Medulla oblongata (tissue), 1 donor: ENCODE data around the gene SLC4A3.

Source experiments
- DNase-seq: peaks from one replicate; pipeline ENCODE4 v3.0.0-alpha.2; 2015; ENCODE audit errors: extremely low spot score

SLC4A3 gene

GRCh38 chr2:219633276-219634065 lies 6.0 kb downstream of the SLC4A3 start:
- DNase-seq: no peak

DNA sequence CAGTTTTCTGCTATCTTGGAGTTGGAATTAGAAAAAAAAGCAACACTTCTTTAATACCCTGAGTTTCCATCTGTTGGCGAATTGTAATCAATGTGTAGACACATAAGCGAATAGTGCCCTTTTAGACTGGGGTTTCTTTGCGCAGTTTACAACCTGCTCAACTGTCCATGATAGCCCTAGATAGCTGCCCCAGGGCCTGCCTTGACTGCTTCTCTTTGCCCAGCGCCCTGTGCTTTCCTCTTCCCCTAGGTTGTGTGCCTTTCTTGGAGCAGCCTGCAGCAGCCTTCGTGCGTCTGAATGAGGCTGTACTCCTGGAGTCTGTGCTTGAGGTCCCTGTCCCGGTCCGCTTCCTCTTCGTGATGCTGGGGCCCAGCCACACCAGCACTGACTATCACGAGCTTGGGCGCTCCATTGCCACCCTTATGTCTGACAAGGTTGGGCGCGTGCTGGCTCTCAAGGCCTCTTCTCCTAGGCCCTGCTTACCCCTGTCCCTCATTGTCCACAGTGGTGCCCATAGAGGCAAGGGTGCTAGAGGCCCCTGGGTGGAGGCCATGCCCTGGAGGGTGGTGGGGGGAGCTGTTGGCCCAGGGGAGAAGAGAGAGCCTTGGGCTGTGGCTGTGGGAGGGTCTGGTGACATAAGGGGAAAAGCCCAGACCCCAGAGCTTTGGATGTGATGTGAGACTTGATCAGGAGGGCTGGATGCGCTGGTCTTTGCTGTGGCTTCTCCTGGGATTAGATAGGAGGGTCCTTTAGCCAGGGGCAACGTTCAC lies 6.9 kb downstream of the SLC4A3 start:
- no peak for DNase-seq

DNA sequence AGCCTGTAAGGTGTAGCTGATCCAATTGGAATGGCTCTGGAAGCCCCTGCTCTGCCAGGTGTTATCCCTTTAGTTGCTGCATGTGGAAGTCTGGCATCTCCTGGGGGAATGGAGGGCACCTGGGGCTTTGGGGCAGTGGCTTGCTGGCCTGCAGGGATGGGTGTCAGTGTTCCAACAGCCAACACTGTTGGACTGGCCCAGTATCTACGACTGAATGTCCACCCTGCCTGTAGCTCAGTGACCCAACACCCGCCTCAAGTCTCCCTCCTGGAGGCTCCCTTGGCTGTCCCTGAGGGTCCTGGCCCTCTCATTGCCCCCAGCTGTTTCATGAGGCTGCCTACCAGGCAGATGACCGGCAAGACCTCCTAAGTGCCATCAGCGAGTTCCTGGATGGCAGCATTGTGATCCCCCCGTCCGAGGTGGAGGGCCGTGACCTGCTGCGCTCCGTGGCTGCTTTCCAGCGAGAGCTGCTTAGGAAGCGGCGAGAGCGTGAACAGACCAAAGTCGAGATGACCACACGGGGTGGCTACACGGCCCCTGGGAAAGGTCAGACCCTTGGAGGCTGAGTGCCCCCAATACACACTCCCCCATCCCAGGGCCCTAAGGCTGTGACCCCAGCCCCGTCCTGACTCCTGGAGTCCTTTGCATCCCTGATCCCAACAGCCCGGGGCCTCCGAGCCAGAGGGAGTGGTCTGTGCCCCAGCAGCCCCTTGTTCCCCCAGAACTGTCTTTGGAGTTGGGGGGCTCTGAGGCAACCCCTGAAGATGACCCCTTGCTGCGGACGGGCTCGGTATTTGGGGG lies 7.7 kb downstream of the SLC4A3 start:
- DNase-seq: no peak

DNA sequence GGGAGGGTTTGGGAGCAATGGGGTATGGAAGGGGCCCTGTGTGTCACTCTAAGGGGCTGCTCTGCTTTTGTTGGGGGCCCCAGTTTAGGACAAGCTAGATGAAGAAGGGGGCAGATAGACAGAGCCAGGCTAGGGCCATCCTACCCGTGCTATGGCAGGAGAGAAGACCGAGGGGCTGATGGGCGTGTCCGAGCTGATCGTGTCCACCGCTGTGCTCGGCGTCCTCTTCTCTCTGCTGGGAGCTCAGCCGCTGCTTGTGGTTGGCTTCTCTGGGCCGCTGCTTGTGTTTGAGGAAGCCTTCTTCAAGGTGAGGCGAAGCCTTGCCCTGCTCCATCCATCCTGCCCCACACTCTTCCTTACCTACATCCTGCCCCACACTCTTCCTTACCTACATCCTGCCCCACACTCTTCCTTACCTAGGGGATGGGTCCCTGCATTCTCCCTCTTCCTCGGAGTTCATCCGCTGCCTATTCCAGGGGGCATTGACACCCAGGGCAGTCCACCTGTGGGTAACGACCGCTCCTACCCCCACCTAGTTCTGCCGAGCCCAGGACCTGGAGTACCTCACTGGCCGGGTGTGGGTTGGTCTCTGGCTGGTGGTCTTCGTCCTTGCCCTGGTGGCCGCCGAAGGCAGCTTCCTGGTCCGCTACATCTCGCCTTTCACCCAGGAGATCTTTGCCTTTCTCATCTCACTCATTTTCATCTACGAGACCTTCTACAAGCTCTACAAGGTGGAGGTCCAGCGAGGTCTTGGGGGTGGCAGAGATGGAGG lies 8.9 kb downstream of the SLC4A3 start:
- DNase-seq: no peak

DNA sequence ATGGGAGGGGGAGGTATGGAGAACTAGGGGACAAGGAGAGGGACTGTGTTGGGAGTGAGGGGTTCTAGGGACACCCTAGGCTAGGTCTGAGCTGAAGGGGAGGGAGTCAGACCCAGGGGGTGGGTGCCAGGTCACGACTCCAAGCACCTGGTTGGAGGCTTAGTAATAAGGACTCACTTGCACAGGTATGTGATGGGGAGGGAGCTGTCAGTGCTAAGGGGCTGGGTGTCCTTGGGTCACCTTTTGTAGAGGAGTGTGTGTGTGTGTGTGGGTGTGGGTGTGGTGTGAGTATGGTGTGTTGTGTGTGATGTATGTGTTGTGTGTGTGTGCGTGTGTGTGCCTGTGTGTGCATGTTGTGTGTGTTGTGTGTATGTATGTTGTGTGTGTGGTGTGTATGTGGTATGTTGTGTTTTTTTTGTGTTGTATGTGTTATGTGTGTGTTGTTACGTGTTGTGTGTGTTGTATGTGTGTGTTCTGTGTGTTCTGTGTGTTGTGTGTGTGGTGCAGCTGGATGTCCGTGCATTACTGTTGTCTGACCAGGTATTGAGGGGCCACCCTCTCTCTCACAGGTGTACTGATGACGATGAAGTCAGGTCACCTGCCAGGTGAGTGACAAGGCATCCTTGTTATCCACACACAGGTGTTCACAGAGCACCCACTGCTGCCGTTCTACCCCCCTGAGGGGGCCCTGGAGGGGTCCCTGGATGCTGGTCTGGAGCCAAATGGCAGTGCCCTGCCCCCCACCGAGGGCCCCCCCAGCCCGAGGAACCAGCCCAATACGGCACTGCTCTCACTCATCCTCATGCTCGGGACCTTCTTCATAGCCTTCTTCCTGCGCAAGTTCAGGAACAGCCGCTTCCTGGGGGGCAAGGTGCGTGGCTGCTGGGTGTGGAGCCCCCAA lies 9.8 kb downstream of the SLC4A3 start:
- DNase-seq: no peak

DNA sequence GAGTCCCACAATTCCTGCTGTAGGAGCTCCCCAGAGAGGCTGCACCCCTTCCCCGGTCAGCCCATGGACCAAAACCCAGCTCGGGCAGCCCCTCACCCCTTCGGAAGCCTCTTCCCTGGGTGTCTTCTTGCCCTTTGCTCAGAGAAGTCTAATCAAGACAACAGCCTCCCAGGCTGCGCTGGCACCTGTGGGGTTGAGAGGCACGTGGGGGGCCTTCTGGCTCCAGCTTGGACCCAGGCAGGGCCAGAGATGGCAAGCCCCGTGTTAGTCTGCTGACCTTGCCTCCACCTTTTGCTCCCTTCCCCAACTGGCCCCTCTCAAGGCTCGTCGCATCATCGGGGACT lies 10.4 kb downstream of the SLC4A3 start:
- DNase-seq: no peak

DNA sequence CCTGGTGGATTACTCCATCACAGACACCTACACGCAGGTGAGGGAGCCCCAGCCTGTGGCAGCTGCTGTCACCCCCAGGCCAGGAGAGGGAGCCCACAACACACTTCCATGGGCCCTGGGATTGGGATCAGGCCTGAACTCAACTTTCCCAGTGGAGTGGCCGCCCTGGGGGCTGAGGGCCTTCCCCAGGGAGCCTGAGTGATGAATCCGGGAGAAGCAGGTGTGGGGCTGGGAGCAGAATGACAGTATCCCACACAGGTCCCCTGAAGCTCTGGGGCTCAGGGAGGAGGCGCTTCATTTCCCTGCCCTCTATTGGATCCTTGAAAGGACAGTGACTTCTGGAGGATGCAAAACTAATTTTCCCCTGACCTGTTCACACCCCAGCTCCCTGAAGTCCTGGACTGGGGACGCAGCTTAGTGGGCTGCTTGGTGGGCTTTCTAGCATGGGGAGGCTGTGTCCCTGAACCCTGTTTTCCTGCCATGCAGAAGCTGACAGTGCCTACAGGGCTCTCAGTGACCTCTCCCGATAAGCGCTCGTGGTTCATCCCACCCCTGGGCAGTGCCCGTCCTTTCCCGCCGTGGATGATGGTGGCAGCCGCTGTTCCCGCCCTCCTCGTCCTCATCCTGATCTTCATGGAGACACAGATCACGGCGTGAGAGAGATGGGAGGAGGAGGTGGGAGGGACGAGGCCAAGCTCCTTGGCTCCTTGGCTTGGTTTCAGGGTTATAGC lies 11.0 kb downstream of the SLC4A3 start:
- no peak for DNase-seq

DNA sequence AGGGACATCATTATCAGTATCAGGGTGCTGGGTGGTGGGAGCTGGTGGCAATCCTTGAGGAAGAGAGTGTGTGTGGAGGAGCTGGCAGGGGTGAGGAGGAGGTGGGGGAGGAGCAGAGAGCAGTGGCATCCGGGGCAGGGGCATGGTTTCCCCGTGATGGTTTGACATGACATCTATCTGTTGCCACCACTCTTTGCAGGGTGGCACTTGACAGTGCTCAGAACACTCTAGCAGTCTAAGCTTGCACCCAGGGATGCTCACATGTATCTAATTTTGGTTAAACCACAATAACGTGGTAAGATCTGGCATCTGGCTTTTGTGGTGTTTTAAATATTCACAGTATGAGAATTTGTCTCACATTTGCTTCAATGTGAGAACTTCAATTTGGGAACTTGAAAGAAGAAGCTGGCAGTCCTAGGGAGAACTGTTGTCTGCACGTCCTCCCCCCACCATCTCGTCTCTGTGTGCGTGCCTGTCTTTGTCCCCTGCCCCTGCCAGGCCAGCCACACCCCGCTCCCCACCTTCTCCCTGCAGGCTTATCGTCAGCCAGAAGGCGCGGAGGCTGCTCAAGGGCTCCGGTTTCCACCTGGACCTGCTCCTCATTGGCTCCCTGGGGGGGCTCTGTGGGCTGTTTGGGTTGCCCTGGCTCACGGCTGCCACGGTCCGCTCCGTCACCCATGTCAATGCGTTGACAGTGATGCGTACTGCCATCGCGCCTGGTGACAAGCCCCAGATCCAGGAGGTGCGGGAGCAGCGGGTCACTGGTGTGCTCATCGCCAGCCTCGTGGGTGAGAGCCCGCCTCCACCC lies 11.7 kb downstream of the SLC4A3 start:
- DNase-seq: no peak

DNA sequence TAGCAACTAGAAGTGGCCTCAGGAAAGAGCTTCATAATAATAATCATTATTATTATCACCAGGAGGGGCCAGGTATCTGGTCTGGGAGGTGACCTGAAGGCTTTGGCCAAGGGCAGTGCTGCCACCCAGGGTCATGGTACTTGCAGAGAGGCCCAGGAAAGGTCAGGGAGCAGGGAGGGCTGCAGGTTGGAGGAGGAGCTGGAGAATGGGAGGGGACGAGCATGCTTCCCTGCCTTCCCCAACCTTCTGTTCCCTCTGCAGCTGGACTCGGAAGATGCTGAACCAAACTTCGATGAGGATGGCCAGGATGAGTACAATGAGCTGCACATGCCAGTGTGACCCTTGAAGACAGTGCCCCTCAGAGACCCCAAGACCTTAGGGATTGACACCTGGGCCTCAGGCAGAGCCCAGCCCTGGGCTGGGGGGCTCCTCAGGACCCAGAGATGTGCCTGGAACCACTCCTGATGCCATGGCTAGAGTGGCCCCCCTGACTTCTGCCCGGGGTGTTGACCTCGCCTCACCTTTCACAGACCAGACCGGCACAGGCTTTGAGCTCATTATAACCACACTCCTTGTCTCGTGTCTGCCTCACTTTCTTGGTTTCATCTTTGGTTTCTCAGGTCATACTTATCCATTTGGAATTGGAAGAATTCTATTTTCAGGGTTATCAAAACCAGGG lies 14.1 kb downstream of the SLC4A3 start:
- no peak for DNase-seq

GRCh38 chr2:219642069-219642454 lies 14.6 kb downstream of the SLC4A3 start:
- DNase-seq: no peak

GRCh38 chr2:219642465-219643083 lies 15.1 kb downstream of the SLC4A3 start:
- peak; percentile 97 for DNase-seq

DNA sequence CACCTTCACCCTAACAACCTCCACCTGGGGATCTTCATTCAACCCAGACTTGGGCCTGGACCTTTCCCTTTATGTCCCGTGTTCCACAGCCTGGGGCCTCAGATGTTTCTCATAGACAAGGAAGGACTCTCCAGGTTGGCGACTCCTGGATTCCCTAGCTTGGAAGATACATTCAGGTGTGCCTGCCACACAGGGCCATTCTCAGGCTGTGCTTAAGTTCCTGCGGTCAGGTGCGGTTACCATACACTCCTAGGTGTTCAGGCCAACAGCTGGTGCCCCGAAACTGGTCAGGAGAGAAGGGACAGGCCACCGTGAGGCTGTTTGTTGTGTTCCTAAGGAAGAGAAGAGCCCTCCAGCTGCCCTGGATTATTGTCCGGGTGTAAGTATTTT lies 15.6 kb downstream of the SLC4A3 start:
- no peak for DNase-seq

GRCh38 chr2:219643788-219644398 lies 16.5 kb downstream of the SLC4A3 start:
- no peak for DNase-seq

- peak; percentile 6 for DNase-seq
Measured at GRCh38 chr2:219644801-219645480, 17.5 kb downstream of the SLC4A3 start.

DNA sequence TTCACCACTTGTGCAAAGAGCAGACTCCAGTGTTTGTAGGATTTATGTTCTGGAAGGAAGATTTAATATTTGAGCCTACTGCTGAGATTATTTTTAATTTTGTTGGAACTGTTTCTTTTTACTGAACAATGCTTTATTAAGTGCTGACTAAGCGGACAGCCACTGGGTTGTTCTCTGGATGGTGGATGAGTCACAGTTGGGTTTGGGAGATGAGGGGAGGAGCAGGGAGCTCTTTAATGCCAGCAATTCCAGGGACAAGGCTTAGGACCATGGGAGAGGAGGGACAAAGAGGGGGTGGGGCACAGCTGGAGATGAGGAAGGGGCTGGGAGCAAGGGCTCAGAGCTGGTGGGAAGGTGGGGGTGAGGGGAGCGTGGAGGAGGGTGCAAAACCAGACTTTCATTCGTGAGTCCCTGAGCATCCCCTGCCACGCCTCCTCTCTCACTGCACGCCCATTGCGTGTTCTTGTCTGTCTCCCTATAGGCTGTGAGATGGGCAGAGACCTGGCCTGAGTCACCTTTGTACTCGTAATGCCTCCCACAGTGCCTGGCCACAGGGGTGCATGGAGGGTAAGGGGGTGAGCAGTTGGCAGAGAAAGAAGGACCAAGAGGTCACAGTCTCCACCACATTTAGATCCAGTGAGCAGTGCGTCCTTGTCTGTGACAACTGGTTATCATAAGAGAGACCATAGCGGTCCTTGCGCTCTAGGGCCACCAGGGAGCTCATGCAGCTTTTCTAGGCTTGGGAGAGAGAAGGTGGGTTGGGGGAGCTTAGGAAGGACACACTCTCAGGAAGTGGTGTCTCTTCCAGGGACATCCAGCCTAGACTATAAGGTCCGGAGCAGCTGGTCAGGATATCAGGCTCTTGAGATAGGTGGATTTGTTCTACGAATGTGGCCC lies 18.4 kb downstream of the SLC4A3 start:
- no peak for DNase-seq

DNA sequence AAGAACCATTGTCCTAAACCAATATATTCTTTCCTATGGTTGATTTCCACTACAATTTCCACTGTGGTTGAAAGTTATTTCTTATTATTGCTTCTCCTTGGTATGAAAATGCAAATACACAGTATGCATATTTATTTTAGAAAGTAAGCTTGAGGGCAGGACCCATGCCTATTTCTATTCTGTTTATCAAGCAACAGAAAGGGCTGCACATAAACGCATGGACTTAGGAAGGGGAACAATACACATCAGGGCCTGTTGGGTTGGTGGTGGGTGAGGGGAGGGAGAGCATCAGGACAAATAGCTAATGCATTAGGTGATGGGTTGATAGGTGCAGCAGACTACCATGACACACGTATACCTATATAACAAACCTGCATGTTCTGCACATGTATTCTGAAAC lies 20.7 kb downstream of the SLC4A3 start:
- no peak for DNase-seq
